NT2/D1 (cell line): ENCODE results near the gene WDR7.

Experiments used
- SUZ12 ChIP-seq: IDR thresholded peaks from 2 replicates; pipeline ENCODE4 v1.6.1; 2011; ENCODE audit not compliant: insufficient read length, insufficient read depth; ENCODE audit errors: extremely low read depth
- YY1 ChIP-seq: IDR thresholded peaks from 2 replicates; pipeline ENCODE4 v1.6.1; 2011; ENCODE audit not compliant: insufficient read length, insufficient read depth
- ZNF274 ChIP-seq: IDR thresholded peaks from 2 replicates; pipeline ENCODE4 v1.6.1; 2011; ENCODE audit warnings: mild to moderate bottlenecking, low read depth, low read length

- TF ChIP-seq ZNF274 (no peak), YY1 (no peak), SUZ12 (no peak)
Observed at GRCh38 chr18:56632070-56633022, 18.8 kb upstream of the WDR7 start.
